Non-pigmented ciliary epithelial cell (primary cell): ENCODE data around the gene DTX3.
"Not testable (repeated sequence)": the region's sequence is repeated elsewhere in the genome, so short reads cannot be mapped to it uniquely, and the experiment has no call there.

Experiments
- DNase-seq: peaks from one replicate; pipeline ENCODE4 v3.0.0-alpha.2; 2010; ENCODE audit warnings: low read depth

Gene DTX3

GRCh38 chr12:57607958-57608663, 3.5 kb downstream of the DTX3 start:
- no peak for DNase-seq

GRCh38 chr12:57609101-57609780, 4.6 kb downstream of the DTX3 start:
- no peak for DNase-seq

- DNase-seq, result no peak
These were observed 5.3 kb downstream of the DTX3 start for GRCh38 chr12:57609781-57610553.

DNA sequence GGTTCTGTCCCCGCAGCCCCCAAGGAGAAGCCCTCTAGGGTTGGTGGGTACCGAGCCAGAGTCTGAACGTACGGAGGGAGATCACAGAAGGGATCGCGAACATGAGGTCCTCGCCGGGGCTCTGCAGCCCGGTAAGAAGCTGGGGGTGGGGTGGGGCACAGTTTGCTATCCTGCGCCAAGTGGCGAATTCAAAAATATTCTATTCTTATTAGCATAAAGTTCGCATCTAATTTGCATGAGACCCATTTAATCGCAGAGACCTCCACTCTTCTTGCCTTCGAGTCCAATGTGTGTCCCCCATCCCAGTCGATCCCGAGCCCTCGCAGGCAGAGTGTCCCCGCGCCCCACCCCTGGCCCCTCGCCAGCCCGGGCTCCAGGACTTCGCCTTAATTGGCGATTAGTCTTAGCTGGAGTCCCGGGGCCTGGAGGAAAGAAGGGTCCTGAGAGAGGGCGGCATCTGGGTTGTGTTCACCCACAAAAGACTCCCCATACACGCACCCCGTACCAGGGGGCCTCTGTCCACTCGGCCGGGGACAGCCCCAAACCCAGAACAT, 6.0 kb downstream of the DTX3 start:
- DNase-seq, result no peak

- no peak for DNase-seq
These were observed 6.6 kb downstream of the DTX3 start, which contains the start of gene ARHGEF25 for GRCh38 chr12:57611108-57611826. ARHGEF25 (plus strand) TSS chr12:57611435; CDS start chr12:57611895, 460 bp downstream.

GRCh38 chr12:57611827-57612710, 7.4 kb downstream of the DTX3 start:
- no peak for DNase-seq

DNA sequence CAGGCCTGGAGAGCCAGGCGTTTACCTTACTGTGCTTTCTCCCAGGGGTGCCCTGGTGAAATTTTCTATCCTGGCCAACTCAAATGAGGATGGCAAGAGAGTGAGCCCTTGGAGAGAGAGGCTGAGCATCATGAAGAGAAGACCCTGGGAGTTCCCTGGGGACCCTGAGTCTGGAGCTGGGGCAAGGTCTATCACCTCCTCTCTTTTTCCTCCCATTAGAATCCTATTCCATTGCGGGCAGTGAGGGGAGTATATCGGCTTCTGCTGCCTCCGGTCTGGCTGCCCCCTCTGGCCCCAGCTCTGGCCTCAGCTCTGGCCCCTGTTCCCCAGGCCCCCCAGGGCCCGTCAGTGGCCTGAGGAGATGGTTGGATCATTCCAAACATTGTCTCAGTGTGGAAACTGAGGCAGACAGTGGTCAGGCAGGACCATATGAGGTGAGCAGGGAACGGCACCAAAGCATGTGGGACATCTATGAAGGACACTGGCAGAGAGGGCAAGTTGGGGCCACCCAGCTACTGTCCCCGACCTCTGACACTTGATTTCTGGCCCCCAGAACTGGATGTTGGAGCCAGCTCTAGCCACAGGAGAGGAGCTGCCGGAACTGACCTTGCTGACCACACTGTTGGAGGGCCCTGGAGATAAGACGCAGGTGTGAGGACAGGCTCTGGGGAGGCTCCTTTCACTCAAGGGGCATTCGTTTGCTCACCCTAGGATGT, 8.2 kb downstream of the DTX3 start:
- no peak for DNase-seq

GRCh38 chr12:57613427-57614109, 8.9 kb downstream of the DTX3 start:
- DNase-seq, result no peak

- no peak for DNase-seq
These were observed 9.7 kb downstream of the DTX3 start for GRCh38 chr12:57614178-57614947.

- DNase-seq, result no peak
These were observed 10.4 kb downstream of the DTX3 start for GRCh38 chr12:57614948-57615500.

DNA sequence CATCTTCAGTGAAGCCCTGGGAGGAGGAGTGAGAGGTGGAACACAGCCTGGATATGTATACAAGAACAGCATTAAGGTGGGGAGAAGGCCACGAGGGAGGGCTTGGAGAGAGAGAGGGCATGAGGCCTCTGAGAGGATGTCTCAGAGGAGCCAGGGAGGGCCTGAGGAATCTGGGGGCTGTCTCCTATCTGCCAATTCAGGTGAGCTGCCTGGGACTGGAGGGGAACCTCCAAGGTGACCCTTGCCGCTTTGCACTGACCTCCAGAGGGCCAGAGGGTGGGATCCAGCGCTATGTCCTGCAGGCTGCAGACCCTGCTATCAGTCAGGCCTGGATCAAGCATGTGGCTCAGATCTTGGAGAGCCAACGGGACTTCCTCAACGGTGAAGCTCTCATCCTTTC, 11.0 kb downstream of the DTX3 start:
- no peak for DNase-seq

DNA sequence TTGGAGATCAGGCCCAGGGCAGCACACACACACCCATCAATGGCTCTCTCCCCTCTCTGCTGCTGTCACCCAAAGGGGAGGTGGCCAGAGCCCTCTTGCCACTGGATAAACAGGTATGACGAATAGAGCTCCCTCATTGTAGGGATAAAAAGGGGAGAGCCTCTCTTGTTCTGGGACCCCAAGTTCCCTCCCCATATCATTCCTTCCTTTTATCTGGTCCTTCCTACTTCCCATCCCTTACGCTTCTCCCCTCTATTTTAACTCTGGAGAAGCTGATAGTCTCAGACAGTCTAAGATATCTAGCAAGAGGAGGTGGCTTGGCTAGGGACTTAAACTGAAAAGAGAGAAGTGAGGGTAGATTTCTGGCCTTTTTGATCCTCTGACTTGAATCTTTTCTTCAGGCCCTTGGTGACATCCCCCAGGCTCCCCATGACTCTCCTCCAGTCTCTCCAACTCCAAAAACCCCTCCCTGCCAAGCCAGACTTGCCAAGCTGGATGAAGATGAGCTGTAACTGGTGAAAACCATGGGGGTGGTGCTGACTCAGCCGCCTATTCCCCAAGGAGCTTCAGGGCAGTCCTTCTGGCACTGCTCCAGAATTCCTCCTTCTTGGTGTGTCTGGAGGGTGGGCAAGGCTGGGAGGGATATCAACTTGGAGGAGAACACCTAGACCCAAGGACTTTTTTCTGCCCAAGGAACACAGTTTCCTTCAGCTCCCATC, 11.9 kb downstream of the DTX3 start:
- DNase-seq, result no peak

DNA sequence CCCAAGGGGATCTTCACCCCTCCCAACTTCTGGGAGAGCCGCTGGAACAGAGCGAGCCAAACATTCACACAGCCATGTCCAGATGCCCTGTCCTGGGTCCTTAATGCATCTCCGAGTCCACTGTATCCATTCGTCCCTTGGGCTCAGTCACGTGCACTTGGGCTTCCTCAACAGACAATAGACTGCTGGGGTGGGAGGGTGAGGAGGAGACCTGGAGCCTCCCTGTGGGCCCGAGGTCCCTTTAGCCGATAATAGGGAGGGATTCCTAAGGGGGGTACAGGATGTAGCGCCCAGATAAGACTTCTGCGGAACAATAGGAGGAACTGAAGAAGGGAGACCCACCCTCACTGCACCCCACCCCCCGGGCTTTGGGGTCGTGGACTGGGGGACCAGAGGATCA, 13.3 kb downstream of the DTX3 start:
- no peak for DNase-seq

GRCh38 chr12:57618431-57618830, 13.8 kb downstream of the DTX3 start:
- DNase-seq, result not testable (repeated sequence)

DNA sequence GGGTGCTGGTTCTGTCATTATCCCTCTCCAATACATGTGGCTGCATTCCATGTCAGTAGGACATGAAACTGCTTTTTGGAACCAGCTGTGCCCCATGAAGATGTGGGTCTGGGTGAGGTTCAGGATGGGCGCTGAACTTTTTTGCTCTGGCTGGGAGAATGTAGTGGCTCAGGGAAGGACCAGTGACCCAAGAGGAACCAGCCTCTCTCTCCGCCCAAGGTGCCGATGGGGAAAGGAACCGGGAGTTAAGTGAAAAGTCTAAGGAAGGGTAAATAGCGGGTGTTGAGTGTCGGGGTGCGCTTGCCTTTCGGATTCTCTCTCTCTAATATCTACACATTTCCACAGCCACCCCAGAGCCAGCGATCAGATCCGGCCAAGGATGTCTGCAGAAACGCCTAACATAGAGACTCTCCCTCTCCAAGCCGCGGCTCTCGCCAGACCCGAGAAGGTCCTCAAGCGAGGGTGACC, 14.4 kb downstream of the DTX3 start:
- DNase-seq, result no peak

DNA sequence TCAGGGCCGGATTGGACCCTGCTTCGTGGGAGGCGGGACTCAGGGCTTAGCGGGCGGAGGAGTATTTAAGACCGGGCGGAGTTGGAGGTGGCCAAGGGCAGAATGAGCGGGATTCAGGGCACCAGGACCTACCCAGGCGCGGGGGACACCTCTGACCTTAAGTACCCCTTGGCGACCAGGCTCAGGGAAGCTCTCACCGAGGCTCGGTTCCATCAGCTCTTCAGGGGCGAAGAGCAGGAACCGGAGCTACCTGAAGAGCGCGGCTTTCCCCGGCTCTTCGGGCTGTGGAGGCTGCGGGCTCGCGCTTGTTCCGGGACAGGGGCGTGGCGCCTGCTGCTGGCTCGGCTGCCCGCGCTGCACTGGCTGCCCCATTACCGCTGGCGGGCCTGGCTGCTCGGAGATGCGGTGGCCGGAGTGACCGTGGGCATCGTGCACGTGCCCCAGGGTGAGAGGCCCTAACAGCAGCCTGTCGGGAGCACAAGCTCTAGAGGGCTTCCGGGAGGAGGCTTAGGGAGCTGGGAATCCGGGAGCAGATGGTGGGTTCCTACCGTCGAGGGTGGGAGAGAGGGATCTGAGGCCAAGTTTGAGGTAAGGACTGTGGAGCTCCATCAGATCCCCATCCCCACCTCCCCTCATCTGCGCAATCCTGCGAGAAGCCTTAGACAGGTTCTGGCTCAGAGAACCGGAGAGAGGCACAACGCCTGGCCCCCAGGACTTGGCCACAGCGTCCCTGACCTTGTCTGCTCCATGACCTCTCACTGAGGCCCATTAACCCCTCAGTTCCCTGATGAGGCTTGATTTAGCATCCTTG, 15.0 kb downstream of the DTX3 start:
- no peak for DNase-seq
